LHCN-M2 (cell line): Measurements from ENCODE around the gene RRN3. TPM values are rescaled to one million over a fixed set of nuclear protein-coding genes. Genes with fewer than 3 reads are reported as not detected.
"Not testable (repeated sequence)": the region's sequence is repeated elsewhere in the genome, so short reads cannot be mapped to it uniquely, and the experiment has no call there.

Source experiments
- DNase-seq: peaks from one replicate; pipeline ENCODE4 v3.0.0-alpha.2; 2012; ENCODE audit warnings: low read depth
- polyA plus RNA-seq: library from polyadenylated mRNA; unstranded; fragments of >200 nt; gene quantifications from one replicate; pipeline ENCODE4 v1.2.1, GENCODE V29; 2012; ENCODE audit warnings: missing spikeins
- total RNA-seq: library from RNA; depleted of rRNA; stranded (reverse); fragments of >200 nt; gene quantifications from 2 replicates; pipeline ENCODE4 v1.2.3, GENCODE V29; 2014; rRNA removed

Gene RRN3
- 41.9 and 47.8 TPM in 2 replicates for total RNA-seq
- 14.0 TPM for polyA plus RNA-seq

- DNase-seq, result peak; percentile 92
These were observed at the start of gene RRN3 for GRCh38 chr16:15093955-15094827. Gene RRN3 (minus strand): TSS chr16:15094272. CDS start chr16:15094233, 39 bp downstream.

DNA sequence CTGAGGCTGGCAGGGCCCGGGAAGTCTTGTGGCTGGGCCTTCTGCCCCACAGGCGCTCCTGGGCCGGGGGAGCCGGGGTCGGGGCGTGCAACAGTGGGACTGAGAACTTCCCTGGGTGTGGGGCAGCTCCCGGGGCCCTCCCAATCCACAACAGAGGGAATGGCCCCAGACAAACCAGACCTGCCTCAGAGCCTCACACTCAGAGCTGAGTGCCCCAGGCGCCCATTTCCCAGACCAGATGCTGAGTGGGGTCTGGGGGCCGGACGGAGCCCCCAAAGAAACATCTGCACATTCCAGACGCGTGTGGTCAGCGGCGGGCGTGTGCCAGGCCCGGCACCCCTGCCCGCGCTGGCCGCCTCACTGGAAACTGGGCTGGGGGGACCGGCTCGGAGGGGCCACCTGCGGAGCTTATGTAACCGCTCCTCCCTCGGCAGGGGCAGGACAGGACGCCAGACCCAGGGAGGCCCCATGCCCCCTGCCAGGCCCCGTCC, 49.6 kb upstream of the RRN3 start:
- DNase-seq, result not testable (repeated sequence)

DNA sequence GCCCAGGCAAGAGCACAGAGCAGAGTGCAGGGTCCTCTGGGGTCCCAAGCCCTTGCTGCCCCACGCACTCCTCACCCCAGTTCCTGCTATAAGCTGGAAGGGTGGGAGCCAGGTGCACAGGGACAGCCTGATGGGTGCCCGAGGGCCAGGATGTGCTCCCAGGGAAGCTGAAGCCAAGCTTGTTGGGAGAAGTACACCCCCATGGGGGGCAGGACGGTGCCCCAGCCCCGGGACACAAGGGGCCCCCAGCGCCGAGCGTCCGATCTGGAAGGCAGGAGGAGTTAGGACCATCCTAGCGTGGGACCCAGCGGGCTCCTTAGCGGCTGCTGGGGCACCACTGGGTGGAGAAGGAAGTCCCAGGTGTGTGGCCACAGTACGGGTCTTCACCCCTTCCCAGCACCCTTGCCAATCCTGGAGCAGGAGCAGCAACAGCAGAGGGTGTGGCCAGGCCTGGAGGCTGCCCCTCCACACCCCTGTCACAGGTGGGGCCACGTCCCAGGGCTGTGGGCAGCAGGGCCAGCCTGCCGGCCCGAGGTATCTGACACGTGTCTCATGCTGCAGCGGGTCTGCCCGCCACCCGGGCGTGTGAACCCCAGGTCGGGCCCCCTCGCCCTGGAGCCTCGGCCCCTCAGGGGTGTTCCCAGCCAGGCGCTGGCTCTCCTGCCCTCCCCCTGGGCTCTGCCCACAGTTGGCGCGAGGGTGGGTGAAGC, 49.0 kb upstream of the RRN3 start:
- DNase-seq, result not testable (repeated sequence)

DNA sequence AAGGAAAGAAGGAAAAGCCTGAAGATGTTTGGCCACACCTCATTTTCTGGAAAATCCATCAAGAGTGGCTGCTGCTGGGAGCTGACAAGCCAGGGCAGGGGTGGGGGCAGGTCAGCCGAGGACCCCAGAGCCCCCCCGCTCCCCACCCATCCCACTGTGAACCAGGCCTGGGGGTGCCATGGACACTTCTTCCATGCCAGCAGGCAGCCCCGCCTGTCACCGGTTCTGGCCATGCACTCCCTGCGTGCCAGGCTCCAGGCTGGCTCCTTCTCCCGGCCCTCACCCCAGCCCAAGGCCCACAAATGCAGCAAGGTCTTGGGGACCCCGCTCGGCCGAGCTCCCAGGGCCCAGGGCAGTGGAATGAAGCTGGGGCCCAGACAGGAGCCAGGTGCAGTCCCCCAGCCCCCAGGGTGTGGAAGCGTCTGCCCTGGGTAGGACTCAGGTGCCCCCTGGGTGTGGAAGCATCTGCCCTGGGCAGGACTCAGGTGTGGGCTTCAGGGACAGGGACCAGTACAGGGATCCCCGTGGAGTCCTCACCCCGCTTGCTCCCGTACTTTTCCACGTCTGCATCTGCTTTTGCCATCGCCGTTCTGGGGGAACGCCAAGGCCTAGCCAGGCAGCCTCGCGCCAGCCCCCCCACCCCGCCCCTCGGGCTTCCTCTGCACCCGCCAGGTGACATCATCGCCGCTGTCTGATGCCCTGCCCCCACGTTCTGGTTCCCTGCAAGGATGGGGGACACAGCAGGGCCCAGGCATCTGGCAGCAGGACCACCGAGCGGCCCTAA, 48.2 kb upstream of the RRN3 start:
- not testable (repeated sequence) for DNase-seq

- no peak for DNase-seq
These were observed 47.5 kb upstream of the RRN3 start for GRCh38 chr16:15141586-15141985.

DNA sequence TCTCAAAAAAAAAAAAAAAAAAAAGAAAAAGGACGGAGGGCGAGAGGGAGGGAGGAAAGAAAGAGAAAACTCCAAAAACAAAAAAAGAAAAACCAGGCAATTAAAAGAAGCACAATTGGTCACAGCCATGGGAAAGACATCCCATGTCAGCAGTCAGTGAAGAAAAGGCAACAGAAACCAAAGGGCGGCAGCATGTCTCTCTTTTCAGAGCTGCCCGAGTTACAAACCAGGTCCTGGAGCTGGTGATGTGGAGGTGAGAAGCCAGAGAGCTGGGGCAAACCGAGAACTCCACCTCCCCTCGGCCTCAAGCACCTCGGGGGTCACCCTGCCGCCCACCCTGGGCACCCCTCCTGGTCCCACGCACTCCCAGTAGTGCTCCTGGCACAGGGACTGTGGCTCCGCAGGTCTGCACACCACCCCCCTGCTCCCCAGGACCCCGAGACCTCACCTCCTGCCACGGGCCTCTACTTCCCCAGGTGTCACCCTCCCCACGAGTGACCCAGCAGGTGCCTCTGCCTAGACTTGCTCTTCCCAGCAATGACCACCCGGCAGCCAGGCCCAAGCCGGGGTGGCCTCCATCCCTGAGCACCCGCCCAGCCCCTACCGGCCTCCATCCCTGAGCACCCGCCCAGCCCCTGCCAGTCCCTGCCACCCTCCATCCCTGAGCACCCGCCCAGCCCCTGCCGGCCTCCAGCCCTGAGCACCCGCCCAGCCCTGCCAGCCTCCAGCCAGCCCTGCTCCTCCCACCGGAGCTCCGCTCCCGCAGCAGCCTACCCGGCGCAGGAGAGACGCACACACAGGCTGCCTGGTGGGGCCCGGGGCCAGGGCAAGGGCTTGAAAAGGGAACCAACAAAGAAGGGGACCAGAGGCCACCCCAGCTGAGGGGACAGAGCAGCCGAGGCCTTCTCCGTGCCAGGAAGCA, 46.6 kb upstream of the RRN3 start:
- not testable (repeated sequence) for DNase-seq

- DNase-seq, result not testable (repeated sequence)
These were observed 43.4 kb upstream of the RRN3 start for GRCh38 chr16:15137514-15137913.

DNA sequence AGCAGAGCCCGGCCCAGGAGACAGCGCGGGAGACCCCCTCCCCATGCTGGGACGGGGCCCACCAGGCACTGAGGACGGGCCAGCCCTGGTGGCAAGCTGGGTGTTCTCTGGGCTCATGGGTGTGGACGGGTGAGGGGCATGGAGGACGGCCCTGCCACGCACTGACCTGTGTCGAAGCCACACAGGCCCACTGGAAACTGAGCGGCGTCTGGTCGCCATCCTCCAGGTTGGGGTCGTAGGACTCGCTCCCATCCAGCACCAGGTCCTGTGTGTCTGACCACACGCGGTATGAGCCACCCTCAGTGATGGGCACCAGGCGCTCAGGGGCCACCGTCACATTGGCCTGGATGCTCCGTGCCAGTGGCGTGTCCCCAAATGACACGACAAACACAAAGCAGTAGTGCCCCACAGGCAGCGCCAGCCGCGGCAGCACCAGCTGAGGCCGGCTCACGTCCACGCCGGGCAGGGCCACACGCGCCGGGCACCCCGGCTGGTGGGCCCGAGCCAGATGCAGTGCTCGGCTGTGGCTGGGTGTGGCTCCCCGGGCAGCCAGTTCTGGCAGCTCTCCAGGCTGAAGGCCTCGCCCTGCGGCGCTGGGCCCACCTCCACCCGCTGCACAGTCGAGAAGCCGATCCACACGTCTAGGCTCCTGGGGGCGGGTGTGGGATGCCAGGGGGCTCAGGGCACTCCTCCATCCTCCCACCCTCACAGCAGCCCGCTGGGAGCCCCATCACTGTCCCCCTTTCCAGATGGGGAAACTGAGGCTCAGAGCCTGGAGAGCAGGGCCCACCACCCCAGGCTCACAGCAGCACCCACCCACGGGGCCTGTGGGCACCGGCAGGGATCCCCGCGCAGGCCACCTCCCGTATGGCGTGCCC, 41.6 kb upstream of the RRN3 start:
- DNase-seq, result not testable (repeated sequence)

GRCh38 chr16:15134752-15135482, 40.8 kb upstream of the RRN3 start:
- not testable (repeated sequence) for DNase-seq

GRCh38 chr16:15133554-15133953, 39.5 kb upstream of the RRN3 start:
- not testable (repeated sequence) for DNase-seq

- DNase-seq, result not testable (repeated sequence)
These were observed 38.8 kb upstream of the RRN3 start for GRCh38 chr16:15132719-15133428.

DNA sequence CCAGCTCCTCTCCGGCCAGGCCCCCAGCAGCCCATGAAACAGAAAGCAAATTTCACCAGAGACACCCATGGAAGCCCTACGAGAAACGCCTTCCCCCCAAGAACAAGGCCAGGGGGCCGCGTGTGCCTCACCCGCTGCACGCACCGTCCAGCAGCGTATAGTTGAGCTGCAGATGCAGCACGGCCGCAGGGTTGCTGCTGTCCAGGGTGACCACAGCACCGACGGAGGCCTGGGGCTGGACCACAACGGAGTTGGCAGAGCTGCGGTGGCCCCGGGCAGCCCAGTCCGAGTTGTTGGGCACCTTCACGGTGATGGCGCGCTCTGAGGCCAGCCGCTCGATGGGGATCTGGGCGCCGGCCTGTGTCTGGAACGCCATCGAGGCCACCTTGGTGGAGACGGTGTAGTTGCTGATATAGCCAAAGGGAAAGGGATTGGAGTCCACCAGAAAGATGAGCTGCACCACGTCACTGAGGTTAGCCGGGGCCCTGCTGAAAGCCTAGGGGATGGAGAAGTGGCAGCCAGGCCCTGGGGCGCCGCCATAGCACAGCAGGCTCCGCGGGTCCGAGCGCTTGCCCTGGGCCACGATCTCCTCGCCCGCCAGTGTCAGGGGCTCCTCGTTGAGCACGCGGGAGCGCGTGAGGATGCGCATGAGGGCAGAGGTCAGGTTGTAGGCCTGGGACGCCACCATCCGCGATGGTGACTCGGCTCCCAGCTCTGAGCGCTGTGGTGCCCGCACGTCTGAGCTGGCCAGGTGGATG, 37.0 kb upstream of the RRN3 start:
- not testable (repeated sequence) for DNase-seq

GRCh38 chr16:15130256-15130932, 36.3 kb upstream of the RRN3 start:
- not testable (repeated sequence) for DNase-seq

GRCh38 chr16:15127641-15128425, 33.8 kb upstream of the RRN3 start:
- not testable (repeated sequence) for DNase-seq

GRCh38 chr16:15100372-15100987, 6.4 kb upstream of the RRN3 start:
- DNase-seq, result not testable (repeated sequence)
